ENCODE data around the gene AFF3. TPM values are rescaled to one million over a fixed set of nuclear protein-coding genes. Genes with fewer than 3 reads are reported as not detected.

Gene AFF3
- total RNA-seq, 5 donors from 2014 or later (not counting 1 experiment from before 2014, with no cell fraction given), result 9.9 to 23.5 (median 11.5) TPM

- Mint-ChIP-seq H3K4me1 (peaks cover 0 to 11% (median 2%) of the 10 kb centered on the region in 3 donors), H3K9me3 (no peaks in the 10 kb centered on the region), H3K27ac (no peak overlapping the region), H3K4me3 (no peak overlapping the region), H3K36me3 (peaks cover 9% of the 10 kb centered on the region), H3K27me3 (no peaks in the 10 kb centered on the region)
- H3K4me3 ChIP-seq (ENCODE audit: control insufficient read depth in 1 of 2, extremely low read depth in 1 of 2, low read length in 1 of 2), result no peak overlapping the region
- peaks cover 0 to 3% of the 10 kb centered on the region in 2 experiments for H3K27me3 ChIP-seq (replicated peaks in 1 of 2; ENCODE audit: control insufficient read depth in 2 of 2, extremely low read depth in 1 of 2, insufficient read depth in 2 of 2, low read length in 1 of 2)
- CTCF ChIA-PET, result no interaction called here
- no peak for DNase-seq
- no peaks in the 10 kb centered on the region for H3K9me3 ChIP-seq
- POLR2A ChIA-PET, result no interaction called here
- H3K4me1 ChIP-seq (ENCODE audit: control insufficient read depth in 1 of 2, extremely low read depth in 1 of 2, insufficient read depth in 2 of 2, low read length in 2 of 2), result peaks cover 0 to 6% of the 10 kb centered on the region in 2 experiments
- no peak overlapping the region for H3K27ac ChIP-seq (ENCODE audit: low read length)
- H3K36me3 ChIP-seq (ENCODE audit: control insufficient read depth in 2 of 2, extremely low read depth in 1 of 2, insufficient read depth in 1 of 2, low read length in 1 of 2), result no peaks in the 10 kb centered on the region
- ATAC-seq (replicated peaks in 1 of 4), result no peak
- 85% methylated on average over 7 of the region's 9 CpGs for WGBS (ENCODE audit: insufficient coverage)
These were observed 319.7 kb downstream of the AFF3 start for GRCh38 chr2:99822474-99823207.

GRCh38 chr2:99821984-99822383 is 320.4 kb downstream of the AFF3 start:
- peaks cover 0 to 3% of the 10 kb centered on the region in 2 experiments for H3K27me3 ChIP-seq (replicated peaks in 1 of 2; ENCODE audit: control insufficient read depth in 2 of 2, extremely low read depth in 1 of 2, insufficient read depth in 2 of 2, low read length in 1 of 2)
- H3K9me3 ChIP-seq, result no peaks in the 10 kb centered on the region
- CTCF ChIA-PET, result no interaction called here
- H3K27ac ChIP-seq (ENCODE audit: low read length), result no peak overlapping the region
- H3K36me3 ChIP-seq (ENCODE audit: control insufficient read depth in 2 of 2, extremely low read depth in 1 of 2, insufficient read depth in 1 of 2, low read length in 1 of 2), result no peaks in the 10 kb centered on the region
- POLR2A ChIA-PET, result no interaction called here
- peaks cover 0 to 2% of the 10 kb centered on the region in 2 experiments for H3K4me1 ChIP-seq (ENCODE audit: control insufficient read depth in 1 of 2, extremely low read depth in 1 of 2, insufficient read depth in 2 of 2, low read length in 2 of 2)
- 100% methylated on average over 1 of the region's 6 CpGs for WGBS (ENCODE audit: insufficient coverage)
- Mint-ChIP-seq H3K4me3 (no peak overlapping the region), H3K27me3 (no peaks in the 10 kb centered on the region), H3K4me1 (peaks cover 0 to 4% (median 0%) of the 10 kb centered on the region in 3 donors), H3K27ac (no peak overlapping the region), H3K9me3 (no peaks in the 10 kb centered on the region), H3K36me3 (peaks cover 10% of the 10 kb centered on the region)
- ATAC-seq (replicated peaks in 1 of 4) (no peak), DNase-seq (no peak)
- H3K4me3 ChIP-seq (ENCODE audit: control insufficient read depth in 1 of 2, extremely low read depth in 1 of 2, low read length in 1 of 2), result no peak overlapping the region

DNA sequence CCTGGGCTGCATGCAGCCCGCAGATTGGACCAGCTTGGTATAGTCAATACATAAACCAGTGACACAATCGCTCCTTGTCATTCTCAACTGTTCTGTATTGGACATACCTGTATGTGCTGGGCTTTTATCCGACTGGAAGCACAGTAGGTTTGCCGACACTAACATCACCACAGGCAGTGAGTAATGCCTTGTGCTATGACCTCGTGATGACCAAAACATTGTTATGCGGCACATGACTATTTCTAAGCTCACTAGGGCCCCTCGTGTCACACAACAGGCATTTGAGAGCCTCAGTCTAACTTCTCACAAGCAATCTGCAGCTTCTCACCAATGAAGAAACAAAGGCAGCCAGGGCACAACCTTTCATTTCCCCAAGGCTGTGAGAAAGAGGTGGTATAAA is 320.8 kb downstream of the AFF3 start:
- no peak overlapping the region for H3K4me3 Mint-ChIP-seq
- no peak overlapping the region for H3K27ac Mint-ChIP-seq
- Histone ChIP-seq H3K27ac (ENCODE audit: low read length) (no peak overlapping the region), H3K4me1 (ENCODE audit: control insufficient read depth in 1 of 2, extremely low read depth in 1 of 2, insufficient read depth in 2 of 2, low read length in 2 of 2) (no peaks in the 10 kb centered on the region), H3K9me3 (no peaks in the 10 kb centered on the region), H3K4me3 (ENCODE audit: control insufficient read depth in 1 of 2, extremely low read depth in 1 of 2, low read length in 1 of 2) (no peak overlapping the region), H3K36me3 (ENCODE audit: control insufficient read depth in 2 of 2, extremely low read depth in 1 of 2, insufficient read depth in 1 of 2, low read length in 1 of 2) (no peaks in the 10 kb centered on the region), H3K27me3 (replicated peaks in 1 of 2; ENCODE audit: control insufficient read depth in 2 of 2, extremely low read depth in 1 of 2, insufficient read depth in 2 of 2, low read length in 1 of 2) (peaks cover 0 to 3% of the 10 kb centered on the region in 2 experiments)
- no peak for DNase-seq
- ChIA-PET CTCF (no interaction called here), POLR2A (interaction anchor here in 1 of 2 donors (0.5 kb wide), 1 partner anchor 617 kb away, joined by 4 read pairs; no protein-coding TSS in a partner anchor)
- peaks cover 6% of the 10 kb centered on the region for H3K36me3 Mint-ChIP-seq
- no peak for ATAC-seq (replicated peaks in 1 of 4)
- H3K4me1 Mint-ChIP-seq, result no peaks in the 10 kb centered on the region
- H3K9me3 Mint-ChIP-seq, result no peaks in the 10 kb centered on the region
- no peaks in the 10 kb centered on the region for H3K27me3 Mint-ChIP-seq
- no CpG with 5 or more reads among the region's 7 CpGs for WGBS (ENCODE audit: insufficient coverage)

GRCh38 chr2:99821039-99821438 is 321.4 kb downstream of the AFF3 start:
- ATAC-seq (replicated peaks in 1 of 4) (no peak), DNase-seq (no peak)
- no peak overlapping the region for H3K27ac Mint-ChIP-seq
- WGBS (ENCODE audit: insufficient coverage), result 79% methylated on average over 3 of the region's 3 CpGs
- no peaks in the 10 kb centered on the region for H3K27me3 Mint-ChIP-seq
- peaks cover 5% of the 10 kb centered on the region for H3K36me3 Mint-ChIP-seq
- CTCF ChIA-PET, result interaction anchor here in 1 of 2 donors (0.6 kb wide), 1 partner anchor 1890 kb away, joined by 3 read pairs; no protein-coding TSS in a partner anchor
- H3K4me3 ChIP-seq (ENCODE audit: control insufficient read depth in 1 of 2, extremely low read depth in 1 of 2, low read length in 1 of 2), result no peak overlapping the region
- H3K4me3 Mint-ChIP-seq, result no peak overlapping the region
- no peaks in the 10 kb centered on the region for H3K4me1 ChIP-seq (ENCODE audit: control insufficient read depth in 1 of 2, extremely low read depth in 1 of 2, insufficient read depth in 2 of 2, low read length in 2 of 2)
- H3K9me3 ChIP-seq, result no peaks in the 10 kb centered on the region
- H3K9me3 Mint-ChIP-seq, result peaks cover 0 to 2% (median 0%) of the 10 kb centered on the region in 3 donors
- no peaks in the 10 kb centered on the region for H3K36me3 ChIP-seq (ENCODE audit: control insufficient read depth in 2 of 2, extremely low read depth in 1 of 2, insufficient read depth in 1 of 2, low read length in 1 of 2)
- H3K4me1 Mint-ChIP-seq, result no peaks in the 10 kb centered on the region
- POLR2A ChIA-PET, result interaction anchor here (0.5 to 0.7 kb wide), 3 partner anchors 24 to 617 kb away, joined by 4 to 16 read pairs (median 6); no protein-coding TSS in a partner anchor
- H3K27me3 ChIP-seq (replicated peaks in 1 of 2; ENCODE audit: control insufficient read depth in 2 of 2, extremely low read depth in 1 of 2, insufficient read depth in 2 of 2, low read length in 1 of 2), result peaks cover 0 to 3% of the 10 kb centered on the region in 2 experiments
- H3K27ac ChIP-seq (ENCODE audit: low read length), result no peak overlapping the region

GRCh38 chr2:99819766-99820165 is 322.6 kb downstream of the AFF3 start:
- no peak overlapping the region for H3K27ac ChIP-seq (ENCODE audit: low read length)
- ChIA-PET POLR2A (no interaction called here), CTCF (no interaction called here)
- H3K36me3 Mint-ChIP-seq, result peaks cover 5% of the 10 kb centered on the region
- no peak for ATAC-seq (replicated peaks in 1 of 4)
- no peaks in the 10 kb centered on the region for H3K27me3 Mint-ChIP-seq
- H3K4me1 Mint-ChIP-seq, result no peaks in the 10 kb centered on the region
- peaks cover 0 to 3% of the 10 kb centered on the region in 2 experiments for H3K27me3 ChIP-seq (replicated peaks in 1 of 2; ENCODE audit: control insufficient read depth in 2 of 2, extremely low read depth in 1 of 2, insufficient read depth in 2 of 2, low read length in 1 of 2)
- H3K4me3 ChIP-seq (ENCODE audit: control insufficient read depth in 1 of 2, extremely low read depth in 1 of 2, low read length in 1 of 2), result no peak overlapping the region
- H3K36me3 ChIP-seq (ENCODE audit: control insufficient read depth in 2 of 2, extremely low read depth in 1 of 2, insufficient read depth in 1 of 2, low read length in 1 of 2), result no peaks in the 10 kb centered on the region
- DNase-seq, result no peak
- H3K9me3 ChIP-seq, result no peaks in the 10 kb centered on the region
- H3K27ac Mint-ChIP-seq, result no peak overlapping the region
- H3K4me1 ChIP-seq (ENCODE audit: control insufficient read depth in 1 of 2, extremely low read depth in 1 of 2, insufficient read depth in 2 of 2, low read length in 2 of 2), result no peaks in the 10 kb centered on the region
- no peak overlapping the region for H3K4me3 Mint-ChIP-seq
- 89% methylated on average over 4 of the region's 7 CpGs for WGBS (ENCODE audit: insufficient coverage)
- peaks cover 0 to 7% (median 0%) of the 10 kb centered on the region in 3 donors for H3K9me3 Mint-ChIP-seq

- Histone ChIP-seq H3K4me3 (ENCODE audit: control insufficient read depth in 1 of 2, extremely low read depth in 1 of 2, low read length in 1 of 2) (no peak overlapping the region), H3K4me1 (ENCODE audit: control insufficient read depth in 1 of 2, extremely low read depth in 1 of 2, insufficient read depth in 2 of 2, low read length in 2 of 2) (no peaks in the 10 kb centered on the region), H3K27me3 (replicated peaks in 1 of 2; ENCODE audit: control insufficient read depth in 2 of 2, extremely low read depth in 1 of 2, insufficient read depth in 2 of 2, low read length in 1 of 2) (peaks cover 0 to 3% of the 10 kb centered on the region in 2 experiments), H3K27ac (ENCODE audit: low read length) (no peak overlapping the region), H3K36me3 (ENCODE audit: control insufficient read depth in 2 of 2, extremely low read depth in 1 of 2, insufficient read depth in 1 of 2, low read length in 1 of 2) (no peaks in the 10 kb centered on the region), H3K9me3 (no peaks in the 10 kb centered on the region)
- Mint-ChIP-seq H3K36me3 (peaks cover 5% of the 10 kb centered on the region), H3K4me1 (no peaks in the 10 kb centered on the region), H3K27ac (no peak overlapping the region), H3K9me3 (peaks cover 0 to 7% (median 0%) of the 10 kb centered on the region in 3 donors), H3K4me3 (no peak overlapping the region), H3K27me3 (no peaks in the 10 kb centered on the region)
- DNase-seq (peak in 1 of 35 experiments; percentile 27), ATAC-seq (replicated peaks in 1 of 4) (no peak)
- WGBS (ENCODE audit: insufficient coverage), result no CpG with 5 or more reads among the region's 2 CpGs
- ChIA-PET POLR2A (no interaction called here), CTCF (interaction anchor here in 1 of 2 donors (0.8 to 1.0 kb wide), 3 partner anchors 9 to 427 kb away, joined by 3 to 5 read pairs (median 3); no protein-coding TSS in a partner anchor)
These were observed 323.5 kb downstream of the AFF3 start for GRCh38 chr2:99818842-99819241.

All from T-cell (primary cell).